HL-60 (cell line): ENCODE results near the gene PAX5.

Experiments
- DNase-seq, 2 experiments: peaks; one replicate each; pipeline ENCODE4 v3.0.0-alpha.2; 2010 to 2020; ENCODE audit warnings: low read depth in 1 of 2, low spot score in 1 of 2
- H3K27ac ChIP-seq: fragments of 250-450 bp; sonication (Bioruptor Pico); replicated peaks from 2 replicates; pipeline ENCODE4 v1.5.1; 2020; ENCODE audit warnings: mild to moderate bottlenecking, moderate library complexity
- H3K27me3 ChIP-seq: fragments of 250-450 bp; sonication (Bioruptor Pico); 2 replicates; pipeline ENCODE4 v1.5.1; 2021; ENCODE audit warnings: mild to moderate bottlenecking, moderate library complexity; ENCODE audit not compliant: insufficient read depth, poor library complexity, severe bottlenecking
- H3K4me3 ChIP-seq: replicated peaks from 2 replicates; pipeline ENCODE4 v1.5.1; 2011; ENCODE audit warnings: mild to moderate bottlenecking, control low read depth, low read length; ENCODE audit not compliant: insufficient read depth
- GABPA ChIP-seq: IDR thresholded peaks from 2 replicates; pipeline ENCODE4 v1.6.1; 2012; ENCODE audit warnings: low read depth
- POLR2AphosphoS5 ChIP-seq: IDR thresholded peaks from 2 replicates; pipeline ENCODE4 v1.6.1; 2012; ENCODE audit warnings: low read depth
- SPI1 ChIP-seq: IDR thresholded peaks from 2 replicates; pipeline ENCODE4 v1.6.1; 2012; ENCODE audit warnings: low read depth, mild to moderate bottlenecking, borderline replicate concordance
- TF ChIP-seq, protein P1 (sequence below): IDR thresholded peaks from one replicate; pipeline ENCODE4 v1.5.1; 2011; ENCODE audit warnings: low read length, control low read depth, inconsistent platforms; ENCODE audit not compliant: insufficient read depth
- TF ChIP-seq, protein P2 (sequence below): IDR thresholded peaks from 2 replicates; pipeline ENCODE4 v1.6.1; 2012; ENCODE audit warnings: low read depth; ENCODE audit not compliant: insufficient replicate concordance

Gene PAX5

DNA sequence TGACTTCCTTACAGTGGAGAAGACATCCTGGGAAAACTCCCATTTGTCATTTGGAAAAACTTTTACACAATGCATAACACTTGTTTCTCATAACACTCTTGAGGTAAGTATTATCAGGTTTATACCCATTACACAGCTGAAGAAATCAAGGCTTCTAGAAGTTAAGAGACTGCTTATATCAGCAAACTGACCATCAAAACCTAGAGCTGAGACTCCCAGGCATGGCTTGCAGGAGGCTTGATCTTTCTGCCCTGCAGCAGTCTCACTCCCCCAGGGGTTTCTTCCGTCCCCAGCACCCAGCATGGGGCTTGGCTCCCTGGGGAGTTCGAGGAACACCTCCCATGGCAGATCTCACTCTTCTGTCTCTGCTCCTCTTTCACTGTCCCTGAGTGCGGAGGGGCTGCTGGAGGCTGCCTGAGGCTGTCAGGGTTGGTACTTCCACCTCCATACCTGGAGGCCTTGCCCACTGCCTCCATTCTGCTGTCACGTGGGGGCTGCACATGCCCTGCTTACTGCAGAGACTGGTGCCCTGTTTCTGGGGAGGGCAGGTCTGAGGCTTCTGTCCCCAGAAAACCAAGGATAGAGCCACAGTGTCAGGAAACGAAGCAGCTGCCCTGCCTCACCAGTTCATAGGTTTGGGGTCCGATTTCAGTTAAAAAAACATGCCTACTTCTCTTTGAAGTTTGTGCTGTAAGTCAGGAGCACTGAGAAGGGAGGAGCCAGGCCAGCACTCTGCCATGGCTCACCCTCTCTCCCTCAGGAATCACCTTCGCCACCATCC lies 202.5 kb downstream of the PAX5 start:
- H3K27me3 ChIP-seq = no peaks in the 10 kb centered on the region
- no peak overlapping the region for H3K27ac ChIP-seq
- no peak for DNase-seq
- no peak overlapping the region for H3K4me3 ChIP-seq
- TF ChIP-seq SPI1 = no peak
- TF ChIP-seq, protein P1, sequence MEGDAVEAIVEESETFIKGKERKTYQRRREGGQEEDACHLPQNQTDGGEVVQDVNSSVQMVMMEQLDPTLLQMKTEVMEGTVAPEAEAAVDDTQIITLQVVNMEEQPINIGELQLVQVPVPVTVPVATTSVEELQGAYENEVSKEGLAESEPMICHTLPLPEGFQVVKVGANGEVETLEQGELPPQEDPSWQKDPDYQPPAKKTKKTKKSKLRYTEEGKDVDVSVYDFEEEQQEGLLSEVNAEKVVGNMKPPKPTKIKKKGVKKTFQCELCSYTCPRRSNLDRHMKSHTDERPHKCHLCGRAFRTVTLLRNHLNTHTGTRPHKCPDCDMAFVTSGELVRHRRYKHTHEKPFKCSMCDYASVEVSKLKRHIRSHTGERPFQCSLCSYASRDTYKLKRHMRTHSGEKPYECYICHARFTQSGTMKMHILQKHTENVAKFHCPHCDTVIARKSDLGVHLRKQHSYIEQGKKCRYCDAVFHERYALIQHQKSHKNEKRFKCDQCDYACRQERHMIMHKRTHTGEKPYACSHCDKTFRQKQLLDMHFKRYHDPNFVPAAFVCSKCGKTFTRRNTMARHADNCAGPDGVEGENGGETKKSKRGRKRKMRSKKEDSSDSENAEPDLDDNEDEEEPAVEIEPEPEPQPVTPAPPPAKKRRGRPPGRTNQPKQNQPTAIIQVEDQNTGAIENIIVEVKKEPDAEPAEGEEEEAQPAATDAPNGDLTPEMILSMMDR = no peak
- TF ChIP-seq, protein P2, sequence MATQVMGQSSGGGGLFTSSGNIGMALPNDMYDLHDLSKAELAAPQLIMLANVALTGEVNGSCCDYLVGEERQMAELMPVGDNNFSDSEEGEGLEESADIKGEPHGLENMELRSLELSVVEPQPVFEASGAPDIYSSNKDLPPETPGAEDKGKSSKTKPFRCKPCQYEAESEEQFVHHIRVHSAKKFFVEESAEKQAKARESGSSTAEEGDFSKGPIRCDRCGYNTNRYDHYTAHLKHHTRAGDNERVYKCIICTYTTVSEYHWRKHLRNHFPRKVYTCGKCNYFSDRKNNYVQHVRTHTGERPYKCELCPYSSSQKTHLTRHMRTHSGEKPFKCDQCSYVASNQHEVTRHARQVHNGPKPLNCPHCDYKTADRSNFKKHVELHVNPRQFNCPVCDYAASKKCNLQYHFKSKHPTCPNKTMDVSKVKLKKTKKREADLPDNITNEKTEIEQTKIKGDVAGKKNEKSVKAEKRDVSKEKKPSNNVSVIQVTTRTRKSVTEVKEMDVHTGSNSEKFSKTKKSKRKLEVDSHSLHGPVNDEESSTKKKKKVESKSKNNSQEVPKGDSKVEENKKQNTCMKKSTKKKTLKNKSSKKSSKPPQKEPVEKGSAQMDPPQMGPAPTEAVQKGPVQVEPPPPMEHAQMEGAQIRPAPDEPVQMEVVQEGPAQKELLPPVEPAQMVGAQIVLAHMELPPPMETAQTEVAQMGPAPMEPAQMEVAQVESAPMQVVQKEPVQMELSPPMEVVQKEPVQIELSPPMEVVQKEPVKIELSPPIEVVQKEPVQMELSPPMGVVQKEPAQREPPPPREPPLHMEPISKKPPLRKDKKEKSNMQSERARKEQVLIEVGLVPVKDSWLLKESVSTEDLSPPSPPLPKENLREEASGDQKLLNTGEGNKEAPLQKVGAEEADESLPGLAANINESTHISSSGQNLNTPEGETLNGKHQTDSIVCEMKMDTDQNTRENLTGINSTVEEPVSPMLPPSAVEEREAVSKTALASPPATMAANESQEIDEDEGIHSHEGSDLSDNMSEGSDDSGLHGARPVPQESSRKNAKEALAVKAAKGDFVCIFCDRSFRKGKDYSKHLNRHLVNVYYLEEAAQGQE = no peak
- no peak for TF ChIP-seq GABPA
- no peak for TF ChIP-seq POLR2AphosphoS5

DNA sequence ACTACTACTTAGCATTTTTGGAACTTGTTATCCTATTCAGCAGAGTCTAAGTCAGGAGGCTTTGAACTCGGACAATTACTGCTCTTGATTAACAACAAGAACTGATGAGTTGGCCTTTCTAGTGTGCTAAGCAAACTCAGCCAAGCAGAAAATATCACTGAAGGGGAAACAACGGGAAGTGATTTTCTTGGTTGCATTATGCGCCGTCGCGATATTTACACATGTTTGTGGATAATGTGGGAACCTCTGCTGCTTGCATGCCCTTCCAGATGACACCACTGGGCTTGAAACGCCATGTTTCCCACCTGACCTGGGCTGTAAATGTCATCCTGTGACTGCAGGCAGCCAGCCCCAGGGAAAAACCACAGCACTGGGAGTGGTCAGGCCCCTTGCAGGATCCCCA lies 205.5 kb downstream of the PAX5 start:
- no peak overlapping the region for H3K27ac ChIP-seq
- TF ChIP-seq SPI1 (no peak), POLR2AphosphoS5 (no peak)
- TF ChIP-seq, protein P2 = no peak
- TF ChIP-seq, protein P1 = no peak
- peaks cover 2% of the 10 kb centered on the region for H3K27me3 ChIP-seq
- no peak overlapping the region for H3K4me3 ChIP-seq
- no peak for DNase-seq

DNA sequence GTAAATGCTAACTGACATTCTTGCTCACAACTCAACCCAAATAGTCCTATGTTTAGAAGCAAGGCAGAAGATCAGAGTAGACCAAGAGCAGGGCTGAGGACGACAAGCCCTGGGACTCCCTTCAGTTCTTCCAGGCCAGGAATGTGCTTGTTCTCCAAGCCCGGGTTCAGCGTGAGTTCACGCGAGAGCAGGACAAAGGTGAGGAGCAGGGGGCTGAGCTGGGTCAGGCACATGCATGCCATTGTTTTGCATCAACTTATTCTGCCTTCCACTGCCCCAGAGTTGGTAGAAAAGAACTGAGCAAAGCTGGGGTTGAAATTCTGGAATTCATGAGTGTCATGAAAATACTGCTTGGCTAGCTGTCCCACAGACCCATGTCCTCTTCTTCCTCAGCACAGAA lies 206.5 kb downstream of the PAX5 start:
- no peak overlapping the region for H3K4me3 ChIP-seq
- DNase-seq = no peak
- peaks cover 5% of the 10 kb centered on the region for H3K27me3 ChIP-seq
- TF ChIP-seq SPI1 (no peak), GABPA (no peak), POLR2AphosphoS5 (no peak)
- TF ChIP-seq, protein P1 = no peak
- TF ChIP-seq, protein P2 = no peak
- no peak overlapping the region for H3K27ac ChIP-seq
